ENCODE measurements around the gene GLTPD2.
A peak's percentile ranks its signal among the peaks of the same experiment; 100 is the strongest.
"Not testable (repeated sequence)": the region's sequence is repeated elsewhere in the genome, so short reads cannot be mapped to it uniquely, and the experiment has no call there.

Gene GLTPD2

DNA sequence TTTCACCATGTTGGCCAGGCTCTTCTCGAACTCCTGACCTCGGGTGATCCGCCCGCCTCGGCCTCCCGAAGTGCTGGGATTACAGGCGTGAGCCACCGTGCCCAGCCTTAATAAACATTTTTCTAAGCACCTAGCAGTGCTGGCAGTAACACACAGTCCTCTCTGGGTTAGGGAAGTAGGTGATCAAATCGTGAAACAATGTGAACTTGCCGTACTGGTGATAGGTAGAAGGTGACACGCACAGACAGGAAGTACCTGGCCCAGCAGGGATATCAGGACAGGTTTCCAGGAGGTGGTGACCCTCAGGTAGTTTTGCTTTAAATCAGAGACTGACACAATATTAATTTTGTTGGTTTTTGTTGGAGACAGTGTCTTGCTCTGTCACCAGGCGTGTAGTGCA, 22.7 kb downstream of the GLTPD2 start:
- DNase-seq, result no peak

DNA sequence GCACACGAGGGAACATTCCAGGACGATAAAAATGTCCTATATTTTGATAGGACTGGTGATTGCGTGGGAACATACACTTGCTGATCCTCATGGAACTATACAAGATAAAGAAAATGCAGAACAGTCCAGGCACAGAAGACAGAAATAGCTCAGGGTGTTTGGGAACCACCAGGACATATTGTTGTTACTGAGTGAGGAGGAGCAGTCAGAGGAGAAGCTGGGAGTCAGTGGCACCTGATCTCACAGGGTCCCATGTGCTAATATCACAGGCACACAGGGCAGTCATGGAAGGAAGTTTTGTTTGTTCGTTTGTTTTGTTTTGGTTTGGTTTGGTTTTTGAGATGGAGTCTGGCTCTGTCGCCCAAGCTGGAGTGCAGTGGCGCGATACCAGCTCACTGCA, 23.9 kb downstream of the GLTPD2 start:
- no peak for DNase-seq

DNA sequence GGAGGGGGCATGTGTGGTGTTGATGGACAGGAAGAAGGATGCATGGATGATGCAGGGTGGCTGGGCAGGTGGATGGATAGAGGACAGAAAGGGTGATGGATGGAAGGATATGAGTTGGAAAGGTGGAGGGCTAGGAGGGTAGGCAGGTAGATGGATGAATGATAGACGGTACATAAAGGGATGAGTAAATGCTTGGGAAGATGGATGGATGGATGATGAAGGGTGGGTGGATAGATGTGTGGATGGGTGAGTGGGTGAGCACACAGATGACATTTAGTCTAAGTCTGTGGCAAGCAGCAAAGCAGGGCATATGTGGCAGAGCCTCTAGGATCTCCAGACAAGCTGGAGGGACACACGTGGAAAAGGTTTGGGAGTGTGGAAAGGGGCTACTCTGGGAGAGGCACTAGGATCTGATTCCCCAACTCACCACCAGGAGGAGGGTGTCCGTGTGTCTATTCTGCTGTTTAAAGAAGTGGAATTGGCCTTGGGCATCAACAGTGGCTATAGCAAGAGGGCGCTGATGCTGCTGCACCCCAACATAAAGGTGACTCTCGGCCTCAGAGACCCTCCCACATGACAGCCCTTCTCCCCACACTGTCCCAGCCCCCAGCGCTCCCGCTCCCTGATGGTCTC, 26.4 kb downstream of the GLTPD2 start:
- DNase-seq, result no peak

DNA sequence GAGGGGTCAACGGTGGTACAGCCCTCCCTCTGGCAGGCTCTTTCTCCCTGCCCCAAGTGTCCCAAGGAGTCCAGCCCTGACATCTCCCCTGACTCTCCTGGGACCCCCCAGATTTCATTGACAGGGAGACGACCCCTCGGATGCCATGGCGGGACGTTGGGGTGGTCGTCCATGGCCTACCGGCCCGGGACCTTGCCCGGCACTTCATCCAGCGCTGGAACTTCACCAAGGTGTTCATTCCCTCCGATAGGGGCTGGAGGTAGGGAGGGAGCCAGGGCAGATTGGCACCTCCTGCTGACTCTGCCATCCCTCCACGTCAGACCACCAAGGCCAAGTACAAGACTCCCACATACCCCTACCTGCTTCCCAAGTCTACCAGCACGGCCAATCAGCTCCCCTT, 28.1 kb downstream of the GLTPD2 start:
- DNase-seq, result no peak

DNA sequence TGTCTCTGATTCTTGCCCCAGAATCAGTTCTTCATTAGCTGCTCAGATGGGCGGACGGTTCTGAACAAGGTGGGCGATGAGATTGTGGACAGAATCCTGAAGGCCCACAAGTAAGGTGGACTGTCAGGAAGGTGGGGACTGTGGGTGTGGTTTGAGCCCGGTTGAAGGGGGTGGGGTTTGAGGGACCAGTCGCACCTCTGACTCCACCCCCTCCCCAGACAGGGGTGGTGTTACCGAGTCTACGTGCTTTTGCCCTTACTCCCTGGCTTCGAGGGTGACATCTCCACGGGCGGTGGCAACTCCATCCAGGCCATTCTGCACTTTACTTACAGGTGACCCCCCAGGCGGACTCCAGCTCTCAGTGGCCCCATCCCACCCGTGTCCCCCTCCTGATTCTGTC, 29.5 kb downstream of the GLTPD2 start:
- no peak for DNase-seq

DNA sequence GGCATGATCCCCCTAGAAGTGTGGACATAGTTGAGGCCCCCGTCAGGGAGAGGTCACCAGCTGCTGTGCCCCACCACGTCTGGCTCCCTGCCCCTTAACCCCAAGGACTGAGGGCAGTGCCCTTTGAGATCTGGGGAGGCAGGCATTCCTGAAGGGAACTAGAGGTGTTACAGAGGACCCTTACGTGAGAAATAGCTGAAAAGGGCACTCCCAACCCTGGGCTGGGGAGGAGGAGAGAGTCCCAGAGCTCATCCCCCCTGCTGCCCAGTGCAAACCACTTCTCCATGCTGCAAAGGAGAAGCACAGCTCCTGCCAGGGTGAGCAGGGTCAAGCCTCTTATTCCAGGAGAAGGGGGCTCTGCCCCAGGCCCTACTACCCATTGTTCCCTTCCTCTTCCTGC, 34.1 kb downstream of the GLTPD2 start:
- no peak for DNase-seq

DNA sequence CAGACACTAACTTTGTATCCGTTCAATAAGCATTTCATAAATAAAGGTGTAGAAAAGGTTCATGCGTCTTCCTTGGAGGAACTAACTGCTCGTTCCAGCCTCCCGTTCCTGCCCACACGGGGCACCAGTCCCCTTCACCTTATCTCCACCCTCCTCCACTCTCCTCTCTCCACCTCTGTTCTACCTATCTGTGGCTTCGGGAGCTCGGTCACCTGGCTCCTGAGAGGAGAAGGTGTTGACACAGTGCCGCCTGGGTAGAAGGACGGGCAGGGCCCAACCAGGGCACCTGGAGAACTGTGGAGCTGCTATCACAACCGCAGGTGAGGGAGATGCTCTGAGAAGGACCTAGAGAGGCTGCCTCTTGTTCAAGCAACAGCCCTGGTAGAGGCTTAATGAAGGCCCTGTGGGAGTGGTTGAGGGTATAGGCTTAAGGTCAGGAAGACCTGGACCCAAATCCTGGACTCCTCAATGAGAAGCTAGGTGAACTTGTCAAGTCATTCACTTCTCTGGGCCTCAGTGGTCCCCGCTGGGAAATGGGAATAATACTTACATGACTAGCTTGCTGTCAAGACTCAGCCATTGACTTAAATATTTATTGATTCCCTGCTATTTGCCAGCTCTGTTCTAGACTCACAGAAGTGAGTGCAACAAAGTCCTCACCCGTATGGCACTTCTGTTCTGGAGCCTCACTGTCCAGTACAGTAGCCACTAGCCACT, 34.8 kb downstream of the GLTPD2 start:
- no peak for DNase-seq

DNA sequence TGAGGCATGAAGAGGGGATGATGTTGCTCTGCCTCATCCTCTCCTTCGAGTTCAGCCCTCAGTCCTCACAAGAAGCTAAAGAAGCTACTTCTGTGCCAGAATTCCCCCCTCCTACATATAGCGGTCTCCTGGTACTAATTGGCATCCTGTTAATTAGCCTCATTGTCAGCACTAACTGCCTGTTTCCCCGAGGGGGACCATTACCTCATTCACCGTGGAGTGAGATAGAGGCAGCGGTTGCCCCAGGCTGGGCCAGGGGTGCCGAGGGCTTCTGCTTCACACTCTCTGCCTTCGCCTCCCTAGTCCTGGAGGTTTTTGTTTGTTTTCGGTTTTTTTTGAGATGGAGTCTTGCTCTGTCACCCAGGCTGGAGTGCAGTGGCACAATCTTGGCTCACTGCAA, 38.6 kb downstream of the GLTPD2 start:
- no peak for DNase-seq

DNA sequence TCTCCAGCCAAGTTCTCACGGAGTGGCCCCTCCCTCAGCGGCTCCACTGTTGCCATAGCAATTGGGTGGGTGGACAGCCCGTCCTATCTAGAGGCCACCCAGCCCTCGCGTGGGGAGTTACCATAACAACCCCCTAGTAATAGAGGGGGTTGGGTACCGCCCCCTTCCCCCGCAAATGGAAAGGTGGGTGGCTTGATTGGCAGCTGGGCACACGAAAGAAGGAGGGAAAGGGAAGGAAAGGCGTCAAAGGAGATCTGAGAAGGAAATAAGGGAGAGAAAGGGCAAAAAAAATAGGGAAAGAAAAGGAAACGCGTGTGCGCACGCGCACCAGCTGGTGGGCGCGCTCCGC, 44.0 kb downstream of the GLTPD2 start:
- DNase-seq, result not testable (repeated sequence)

DNA sequence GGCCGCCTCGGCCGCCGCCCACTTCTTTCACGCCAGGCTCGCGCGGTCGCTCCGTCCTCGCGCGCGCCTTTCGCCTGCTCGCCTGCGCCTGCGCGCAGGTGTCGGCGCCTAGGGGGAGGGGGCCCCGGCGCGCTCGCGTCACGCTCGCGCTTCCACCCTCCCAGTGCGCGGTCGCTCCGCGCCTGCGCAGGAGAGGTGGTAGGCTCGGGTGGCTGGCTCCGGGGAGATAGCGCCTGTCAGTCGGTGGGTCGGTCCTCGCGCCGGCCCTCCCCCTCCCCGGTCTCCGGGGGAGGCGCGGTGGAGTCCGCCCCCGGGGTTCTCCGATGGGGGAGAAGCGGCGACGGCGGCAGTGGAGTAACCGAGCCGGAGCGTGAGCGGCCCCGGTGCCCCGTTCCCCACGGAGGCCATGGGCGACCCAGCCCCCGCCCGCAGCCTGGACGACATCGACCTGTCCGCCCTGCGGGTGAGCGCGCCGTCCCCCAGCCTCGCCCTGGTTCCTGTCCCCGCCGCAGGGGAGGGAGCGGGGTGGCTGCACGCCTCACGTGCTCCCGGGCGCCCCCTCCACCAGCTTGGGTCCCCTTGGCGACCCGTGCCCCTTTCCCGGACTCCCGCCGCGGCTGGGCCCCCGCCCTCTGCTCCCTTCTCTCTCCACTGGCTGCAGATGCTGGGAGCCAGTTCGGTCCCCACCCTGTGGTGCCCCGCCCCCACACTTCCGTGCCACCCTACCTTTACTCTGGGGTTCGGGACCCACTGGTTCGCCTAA, 44.6 kb downstream of the GLTPD2 start, which contains the start of gene MINK1:
TSS of gene MINK1 (plus strand) at position 163 of the 763 bp plus-strand sequence. CDS start at position 407, 244 bp downstream.
- peak; percentile 94 for DNase-seq

DNA sequence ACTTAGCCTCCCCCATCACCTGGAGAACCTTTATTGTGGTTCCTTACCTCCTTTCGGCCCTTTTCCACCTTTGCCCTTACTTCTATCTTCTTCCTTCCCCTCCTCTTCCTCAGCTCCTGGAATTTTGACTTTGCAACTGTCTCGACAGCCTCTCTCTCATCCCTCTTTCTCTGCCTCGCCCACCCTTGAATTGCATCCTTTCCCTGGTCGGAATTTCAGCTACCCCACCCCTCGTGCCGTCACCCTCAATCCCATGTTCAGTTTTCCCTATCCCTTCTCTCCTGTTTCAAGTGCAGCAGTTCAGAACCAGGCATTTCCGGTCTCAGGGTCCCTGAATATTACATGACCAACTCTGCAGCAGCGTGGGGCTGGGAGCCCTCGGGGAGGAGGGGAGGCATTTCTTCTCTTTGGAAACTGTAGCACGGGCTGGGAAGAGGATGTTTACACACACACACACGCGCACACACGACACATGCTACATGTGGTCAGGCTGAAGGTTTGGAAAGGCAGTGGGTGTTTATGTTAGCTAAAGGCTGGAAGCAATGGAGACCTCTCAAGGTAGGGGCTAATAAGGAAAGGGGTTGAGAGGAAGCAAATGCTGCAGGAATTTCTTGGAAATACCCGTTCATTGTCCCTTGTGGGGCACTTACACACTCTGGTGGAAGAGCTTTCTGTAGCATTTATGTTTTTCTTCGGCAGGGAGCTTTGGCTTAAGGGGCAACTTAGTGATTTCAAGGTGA, 45.3 kb downstream of the GLTPD2 start:
- DNase-seq, result peak; percentile 56

DNA sequence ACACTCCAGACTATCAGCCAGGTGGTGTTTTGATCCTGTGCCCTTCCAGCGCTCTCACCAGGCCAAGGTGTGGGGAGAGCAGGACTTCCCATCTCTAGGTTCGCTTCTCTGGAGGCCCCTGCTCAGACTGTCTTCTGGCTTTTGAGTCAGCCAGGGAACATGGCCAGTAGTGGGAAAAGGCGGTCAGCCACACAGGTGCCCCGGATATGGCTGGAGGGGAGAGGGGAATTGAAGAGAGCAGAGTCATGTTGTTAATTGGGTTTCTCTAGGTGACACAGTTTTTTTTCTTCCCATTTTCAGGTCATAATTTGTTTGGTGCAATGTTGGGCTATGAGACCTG, 45.9 kb downstream of the GLTPD2 start:
- no peak for DNase-seq

DNA sequence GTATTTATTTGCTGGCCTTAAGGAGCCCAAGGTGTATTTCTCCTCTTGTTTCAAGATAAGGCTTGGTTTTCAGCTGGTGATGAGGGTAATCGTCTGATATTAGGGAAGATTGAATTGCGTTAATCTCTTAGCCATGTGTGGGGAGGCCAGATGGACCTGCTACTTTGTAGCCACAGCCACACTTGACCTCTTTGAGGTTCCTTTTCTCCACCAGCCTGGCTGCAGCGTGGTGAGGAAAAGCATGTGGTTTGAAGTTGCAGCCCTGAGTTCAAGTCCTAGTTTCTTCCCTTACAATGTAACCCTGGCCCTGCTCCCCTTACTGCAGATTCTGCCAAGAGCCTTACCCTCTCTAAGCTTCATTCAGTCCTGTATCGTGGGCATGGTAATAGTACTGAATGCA, 47.5 kb downstream of the GLTPD2 start:
- DNase-seq, result no peak

DNA sequence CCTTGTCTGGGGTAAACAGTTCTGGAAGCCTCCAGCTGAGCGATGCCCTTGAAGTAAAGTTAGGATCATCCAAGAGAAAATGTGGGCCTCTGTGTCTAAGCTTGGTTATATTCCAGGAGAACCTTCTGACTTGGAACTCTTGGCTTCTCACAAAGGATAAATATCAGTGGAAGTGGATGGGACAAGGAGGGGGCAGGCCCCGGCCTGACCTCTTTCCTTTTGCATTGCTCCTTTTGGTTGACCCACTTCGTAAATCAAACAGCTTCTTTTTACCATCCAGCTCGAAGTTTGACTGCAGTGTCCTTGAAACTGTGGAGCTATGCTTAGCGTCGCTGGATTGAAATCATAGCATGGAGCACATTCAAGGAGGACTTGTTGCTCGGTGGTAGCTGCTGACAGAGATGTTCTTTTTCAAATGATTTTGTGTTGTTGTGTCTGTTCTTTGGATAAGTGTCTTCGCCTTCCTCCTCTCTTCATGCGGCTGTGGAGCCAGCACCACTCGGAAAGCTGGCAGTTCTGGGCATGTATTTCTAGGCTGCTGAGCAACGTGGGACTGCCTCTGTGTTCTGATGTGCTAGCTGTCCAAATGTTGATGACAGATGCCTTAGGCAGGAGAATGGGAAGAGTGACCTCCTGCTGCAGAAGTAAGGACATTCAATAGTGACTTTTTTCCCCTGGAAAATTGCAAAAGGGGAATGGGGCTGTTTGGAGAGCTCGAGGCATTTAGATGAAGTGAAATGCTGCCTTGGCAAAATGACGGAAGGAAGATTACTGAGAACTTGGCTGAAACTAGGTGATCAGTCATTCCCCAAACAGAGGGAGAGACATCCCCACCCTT, 48.9 kb downstream of the GLTPD2 start:
- no peak for DNase-seq

DNA sequence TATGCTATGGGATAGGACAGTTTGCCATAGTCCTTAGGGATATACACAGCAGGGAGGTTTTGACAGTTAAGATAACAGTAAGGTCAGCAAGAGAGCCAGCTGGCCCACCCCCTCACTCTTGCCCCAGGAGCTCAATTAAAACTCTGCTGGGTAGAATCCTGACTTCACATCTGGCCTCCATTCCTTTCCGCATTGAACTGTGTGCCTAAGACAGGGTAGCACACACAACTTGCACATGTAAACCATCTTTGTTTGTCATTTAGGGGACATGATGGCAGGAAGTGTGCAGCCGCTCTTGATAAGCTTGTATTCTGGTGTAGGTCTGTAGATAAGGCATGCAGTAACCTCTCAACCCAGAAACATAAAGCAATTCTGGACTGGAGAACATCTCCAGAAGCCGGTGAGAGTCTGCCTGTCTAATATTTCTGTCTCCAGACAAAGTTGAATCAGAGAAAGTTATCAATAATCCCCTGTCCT, 49.6 kb downstream of the GLTPD2 start:
- DNase-seq, result no peak

DNA sequence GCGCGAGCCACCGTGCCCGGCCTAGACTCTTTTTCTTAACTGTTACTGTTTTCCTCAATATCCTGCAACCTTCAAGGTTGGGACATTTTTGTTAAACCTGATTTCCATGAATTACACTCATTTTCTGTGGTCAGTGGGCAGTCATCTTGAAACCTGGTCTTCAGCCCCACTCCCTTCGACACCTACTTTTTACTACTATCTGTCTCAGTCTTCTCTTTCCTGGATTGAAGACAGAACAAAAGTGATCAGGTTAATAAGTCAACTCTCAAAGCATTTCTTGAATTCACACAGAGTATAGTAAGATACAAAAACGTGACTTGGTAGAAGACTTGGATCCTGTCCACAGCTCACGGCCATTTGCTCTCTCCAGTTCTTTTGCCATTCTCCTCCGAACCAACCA, 50.5 kb downstream of the GLTPD2 start:
- DNase-seq, result no peak

All from femur (tissue), 1 donor.